Measurements from ENCODE around the gene DPP6.

Gene DPP6

GRCh38 chr7:154777023-154777422, 724.8 kb downstream of the DPP6 start:
- Histone ChIP-seq H3K4me3 (ENCODE audit: low read length in 2 of 2) (no peak overlapping the region), H3K27me3 (ENCODE audit: control insufficient read depth in 1 of 2, insufficient read depth in 2 of 2, low read length in 2 of 2) (no peaks in the 10 kb centered on the region), H3K9ac (ENCODE audit: low read length in 2 of 2) (no peak overlapping the region), H3K4me1 (ENCODE audit: control insufficient read depth, insufficient read depth, low read length) (no peaks in the 10 kb centered on the region), H3K36me3 (ENCODE audit: control insufficient read depth in 2 of 2, insufficient read depth in 2 of 2, low read length in 2 of 2) (no peaks in the 10 kb centered on the region), H3K9me3 (ENCODE audit: control insufficient read depth in 2 of 2, low read length in 2 of 2) (no peaks in the 10 kb centered on the region), H3K27ac (ENCODE audit: low read length) (no peak overlapping the region)

GRCh38 chr7:154777489-154777888, 725.3 kb downstream of the DPP6 start:
- Histone ChIP-seq H3K4me1 (ENCODE audit: control insufficient read depth, insufficient read depth, low read length) (no peaks in the 10 kb centered on the region), H3K27me3 (ENCODE audit: control insufficient read depth in 1 of 2, insufficient read depth in 2 of 2, low read length in 2 of 2) (no peaks in the 10 kb centered on the region), H3K4me3 (ENCODE audit: low read length in 2 of 2) (no peak overlapping the region), H3K9me3 (ENCODE audit: control insufficient read depth in 2 of 2, low read length in 2 of 2) (no peaks in the 10 kb centered on the region), H3K9ac (ENCODE audit: low read length in 2 of 2) (no peak overlapping the region), H3K27ac (ENCODE audit: low read length) (no peak overlapping the region), H3K36me3 (ENCODE audit: control insufficient read depth in 2 of 2, insufficient read depth in 2 of 2, low read length in 2 of 2) (no peaks in the 10 kb centered on the region)

- H3K9me3 ChIP-seq (ENCODE audit: control insufficient read depth in 2 of 2, low read length in 2 of 2) = no peaks in the 10 kb centered on the region
- no peak overlapping the region for H3K27ac ChIP-seq (ENCODE audit: low read length)
- no peaks in the 10 kb centered on the region for H3K36me3 ChIP-seq (ENCODE audit: control insufficient read depth in 2 of 2, insufficient read depth in 2 of 2, low read length in 2 of 2)
- no peaks in the 10 kb centered on the region for H3K27me3 ChIP-seq (ENCODE audit: control insufficient read depth in 1 of 2, insufficient read depth in 2 of 2, low read length in 2 of 2)
- no peak overlapping the region for H3K9ac ChIP-seq (ENCODE audit: low read length in 2 of 2)
- no peak overlapping the region for H3K4me3 ChIP-seq (ENCODE audit: low read length in 2 of 2)
- no peaks in the 10 kb centered on the region for H3K4me1 ChIP-seq (ENCODE audit: control insufficient read depth, insufficient read depth, low read length)
These were observed 725.7 kb downstream of the DPP6 start for GRCh38 chr7:154777908-154778307.

- H3K27ac ChIP-seq (ENCODE audit: low read length) = no peak overlapping the region
- H3K4me3 ChIP-seq (ENCODE audit: low read length in 2 of 2) = no peak overlapping the region
- H3K36me3 ChIP-seq (ENCODE audit: control insufficient read depth in 2 of 2, insufficient read depth in 2 of 2, low read length in 2 of 2) = no peaks in the 10 kb centered on the region
- no peaks in the 10 kb centered on the region for H3K4me1 ChIP-seq (ENCODE audit: control insufficient read depth, insufficient read depth, low read length)
- no peaks in the 10 kb centered on the region for H3K9me3 ChIP-seq (ENCODE audit: control insufficient read depth in 2 of 2, low read length in 2 of 2)
- H3K27me3 ChIP-seq (ENCODE audit: control insufficient read depth in 1 of 2, insufficient read depth in 2 of 2, low read length in 2 of 2) = no peaks in the 10 kb centered on the region
- no peak overlapping the region for H3K9ac ChIP-seq (ENCODE audit: low read length in 2 of 2)
These were observed 729.4 kb downstream of the DPP6 start for GRCh38 chr7:154781369-154782303.

GRCh38 chr7:154783281-154783909, 731.2 kb downstream of the DPP6 start:
- Histone ChIP-seq H3K9ac (ENCODE audit: low read length in 2 of 2) (no peak overlapping the region), H3K27me3 (ENCODE audit: control insufficient read depth in 1 of 2, insufficient read depth in 2 of 2, low read length in 2 of 2) (no peaks in the 10 kb centered on the region), H3K36me3 (ENCODE audit: control insufficient read depth in 2 of 2, insufficient read depth in 2 of 2, low read length in 2 of 2) (no peaks in the 10 kb centered on the region), H3K4me1 (ENCODE audit: control insufficient read depth, insufficient read depth, low read length) (no peaks in the 10 kb centered on the region), H3K9me3 (ENCODE audit: control insufficient read depth in 2 of 2, low read length in 2 of 2) (no peaks in the 10 kb centered on the region), H3K4me3 (ENCODE audit: low read length in 2 of 2) (no peak overlapping the region), H3K27ac (ENCODE audit: low read length) (no peak overlapping the region)

- no peak overlapping the region for H3K9ac ChIP-seq (ENCODE audit: low read length in 2 of 2)
- no peak overlapping the region for H3K27ac ChIP-seq (ENCODE audit: low read length)
- no peaks in the 10 kb centered on the region for H3K36me3 ChIP-seq (ENCODE audit: control insufficient read depth in 2 of 2, insufficient read depth in 2 of 2, low read length in 2 of 2)
- H3K9me3 ChIP-seq (ENCODE audit: control insufficient read depth in 2 of 2, low read length in 2 of 2) = no peaks in the 10 kb centered on the region
- H3K4me1 ChIP-seq (ENCODE audit: control insufficient read depth, insufficient read depth, low read length) = no peaks in the 10 kb centered on the region
- H3K27me3 ChIP-seq (ENCODE audit: control insufficient read depth in 1 of 2, insufficient read depth in 2 of 2, low read length in 2 of 2) = no peaks in the 10 kb centered on the region
- H3K4me3 ChIP-seq (ENCODE audit: low read length in 2 of 2) = no peak overlapping the region
These were observed 733.7 kb downstream of the DPP6 start for GRCh38 chr7:154785898-154786297.

GRCh38 chr7:154789404-154789803, 737.2 kb downstream of the DPP6 start:
- Histone ChIP-seq H3K36me3 (ENCODE audit: control insufficient read depth in 2 of 2, insufficient read depth in 2 of 2, low read length in 2 of 2) (no peaks in the 10 kb centered on the region), H3K4me1 (ENCODE audit: control insufficient read depth, insufficient read depth, low read length) (no peaks in the 10 kb centered on the region), H3K27me3 (ENCODE audit: control insufficient read depth in 1 of 2, insufficient read depth in 2 of 2, low read length in 2 of 2) (no peaks in the 10 kb centered on the region), H3K9me3 (ENCODE audit: control insufficient read depth in 2 of 2, low read length in 2 of 2) (no peaks in the 10 kb centered on the region), H3K9ac (ENCODE audit: low read length in 2 of 2) (no peak overlapping the region), H3K27ac (ENCODE audit: low read length) (no peak overlapping the region), H3K4me3 (ENCODE audit: low read length in 2 of 2) (no peak overlapping the region)

GRCh38 chr7:154791611-154792010, 739.4 kb downstream of the DPP6 start:
- peaks cover 0 to 6% of the 10 kb centered on the region in 2 donors for H3K36me3 ChIP-seq (ENCODE audit: control insufficient read depth in 2 of 2, insufficient read depth in 2 of 2, low read length in 2 of 2)
- H3K27ac ChIP-seq (ENCODE audit: low read length) = no peak overlapping the region
- no peak overlapping the region for H3K4me3 ChIP-seq (ENCODE audit: low read length in 2 of 2)
- no peaks in the 10 kb centered on the region for H3K9me3 ChIP-seq (ENCODE audit: control insufficient read depth in 2 of 2, low read length in 2 of 2)
- H3K4me1 ChIP-seq (ENCODE audit: control insufficient read depth, insufficient read depth, low read length) = no peaks in the 10 kb centered on the region
- no peak overlapping the region for H3K9ac ChIP-seq (ENCODE audit: low read length in 2 of 2)
- no peaks in the 10 kb centered on the region for H3K27me3 ChIP-seq (ENCODE audit: control insufficient read depth in 1 of 2, insufficient read depth in 2 of 2, low read length in 2 of 2)

- no peaks in the 10 kb centered on the region for H3K4me1 ChIP-seq (ENCODE audit: control insufficient read depth, insufficient read depth, low read length)
- H3K27ac ChIP-seq (ENCODE audit: low read length) = no peak overlapping the region
- no peak overlapping the region for H3K9ac ChIP-seq (ENCODE audit: low read length in 2 of 2)
- no peak overlapping the region for H3K4me3 ChIP-seq (ENCODE audit: low read length in 2 of 2)
- no peaks in the 10 kb centered on the region for H3K27me3 ChIP-seq (ENCODE audit: control insufficient read depth in 1 of 2, insufficient read depth in 2 of 2, low read length in 2 of 2)
- peaks cover 3 to 6% of the 10 kb centered on the region in 2 donors for H3K36me3 ChIP-seq (ENCODE audit: control insufficient read depth in 2 of 2, insufficient read depth in 2 of 2, low read length in 2 of 2)
- no peaks in the 10 kb centered on the region for H3K9me3 ChIP-seq (ENCODE audit: control insufficient read depth in 2 of 2, low read length in 2 of 2)
These were observed 740.3 kb downstream of the DPP6 start for GRCh38 chr7:154792436-154793055.

- Histone ChIP-seq H3K36me3 (ENCODE audit: control insufficient read depth in 2 of 2, insufficient read depth in 2 of 2, low read length in 2 of 2) (peaks cover 6 to 8% of the 10 kb centered on the region in 2 donors), H3K9ac (ENCODE audit: low read length in 2 of 2) (no peak overlapping the region), H3K9me3 (ENCODE audit: control insufficient read depth in 2 of 2, low read length in 2 of 2) (no peaks in the 10 kb centered on the region), H3K27ac (ENCODE audit: low read length) (no peak overlapping the region), H3K4me3 (ENCODE audit: low read length in 2 of 2) (no peak overlapping the region), H3K4me1 (ENCODE audit: control insufficient read depth, insufficient read depth, low read length) (no peaks in the 10 kb centered on the region), H3K27me3 (ENCODE audit: control insufficient read depth in 1 of 2, insufficient read depth in 2 of 2, low read length in 2 of 2) (no peaks in the 10 kb centered on the region)
These were observed 742.1 kb downstream of the DPP6 start for GRCh38 chr7:154794147-154794780.
